K562 (cell line): ENCODE data around the gene SYCP1.

Experiments used
- CHD2 ChIP-seq: IDR thresholded peaks from 2 replicates; pipeline ENCODE4 v1.6.1; 2011; ENCODE audit warnings: low read depth, low read length
- POLR2A ChIP-seq: fragments of 450-650 bp; conservative IDR thresholded peaks from 2 replicates; pipeline ENCODE4 v1.6.1; 2016
- TF ChIP-seq, protein P1 (sequence below), 3 experiments: IDR thresholded peaks in 2 of 3; conservative IDR thresholded peaks in 1 of 3; 2 replicates each; pipeline ENCODE4 v1.5.1; 2011 to 2012; ENCODE audit warnings: low read length in 3 of 3, mild to moderate bottlenecking in 3 of 3, control low read depth in 2 of 3, improper control_type of control experiment in 1 of 3, inconsistent platforms in 1 of 3, low read depth in 1 of 3, mixed read lengths in 1 of 3, moderate library complexity in 1 of 3; ENCODE audit not compliant: insufficient read depth in 2 of 3

DNA sequence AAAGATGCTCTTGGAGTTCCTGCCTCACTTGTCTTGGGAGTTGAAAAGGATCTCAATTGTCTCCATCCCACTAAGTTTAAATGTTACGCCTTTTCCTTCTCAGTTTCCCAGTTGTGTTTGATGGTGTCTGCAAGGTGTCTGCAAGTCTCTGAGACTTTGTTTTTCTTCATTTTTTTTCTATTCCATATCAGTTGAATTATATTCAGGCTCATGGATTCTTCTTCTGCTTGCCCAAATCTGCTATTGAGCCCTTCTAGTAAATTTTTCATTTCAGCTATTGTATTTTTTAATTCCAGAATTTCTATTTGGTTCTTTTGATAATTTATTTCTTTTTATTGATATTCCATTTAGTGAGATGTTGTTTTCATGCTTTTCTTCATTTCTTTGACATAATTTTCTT lies 127.6 kb downstream of the SYCP1 start:
- TF ChIP-seq CHD2 (no peak), POLR2A (no peak)
- TF ChIP-seq, protein P1, sequence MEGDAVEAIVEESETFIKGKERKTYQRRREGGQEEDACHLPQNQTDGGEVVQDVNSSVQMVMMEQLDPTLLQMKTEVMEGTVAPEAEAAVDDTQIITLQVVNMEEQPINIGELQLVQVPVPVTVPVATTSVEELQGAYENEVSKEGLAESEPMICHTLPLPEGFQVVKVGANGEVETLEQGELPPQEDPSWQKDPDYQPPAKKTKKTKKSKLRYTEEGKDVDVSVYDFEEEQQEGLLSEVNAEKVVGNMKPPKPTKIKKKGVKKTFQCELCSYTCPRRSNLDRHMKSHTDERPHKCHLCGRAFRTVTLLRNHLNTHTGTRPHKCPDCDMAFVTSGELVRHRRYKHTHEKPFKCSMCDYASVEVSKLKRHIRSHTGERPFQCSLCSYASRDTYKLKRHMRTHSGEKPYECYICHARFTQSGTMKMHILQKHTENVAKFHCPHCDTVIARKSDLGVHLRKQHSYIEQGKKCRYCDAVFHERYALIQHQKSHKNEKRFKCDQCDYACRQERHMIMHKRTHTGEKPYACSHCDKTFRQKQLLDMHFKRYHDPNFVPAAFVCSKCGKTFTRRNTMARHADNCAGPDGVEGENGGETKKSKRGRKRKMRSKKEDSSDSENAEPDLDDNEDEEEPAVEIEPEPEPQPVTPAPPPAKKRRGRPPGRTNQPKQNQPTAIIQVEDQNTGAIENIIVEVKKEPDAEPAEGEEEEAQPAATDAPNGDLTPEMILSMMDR (IDR thresholded peaks at IDR 0.05 in 2 of 3, conservative IDR thresholded peaks at IDR 0.05 in 1 of 3; ENCODE audit: insufficient read depth in 2 of 3, low read depth in 1 of 3, low read length in 3 of 3), result no peak
